ENCODE measurements around the gene ALOX5. TPM values are rescaled to one million over a fixed set of nuclear protein-coding genes. Genes with fewer than 3 reads are reported as not detected.

ALOX5 gene
- total RNA-seq, 1 experiment from 2014 or later: 3.4 TPM

DNA sequence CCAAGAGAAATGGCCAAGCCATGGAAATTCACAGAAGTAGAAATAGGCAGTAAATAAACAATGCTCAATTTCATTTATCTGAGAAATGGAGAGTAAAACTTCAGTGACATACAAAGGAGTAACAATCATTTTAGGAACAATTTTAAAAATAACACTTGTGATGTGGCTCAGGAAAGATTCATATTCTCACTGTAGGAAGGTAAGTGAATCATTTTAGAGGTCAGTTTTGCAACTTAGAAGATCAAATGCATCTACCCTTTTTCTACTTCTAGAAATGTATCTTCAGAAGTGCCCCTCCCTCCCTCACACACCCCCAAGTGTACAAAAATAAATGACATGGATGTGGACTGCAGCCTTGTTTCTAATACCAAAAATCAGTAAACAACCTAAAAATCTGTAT lies 78.3 kb downstream of the ALOX5 start:
- H3K4me3 Mint-ChIP-seq: no peak overlapping the region
- TF ChIP-seq, protein P1, sequence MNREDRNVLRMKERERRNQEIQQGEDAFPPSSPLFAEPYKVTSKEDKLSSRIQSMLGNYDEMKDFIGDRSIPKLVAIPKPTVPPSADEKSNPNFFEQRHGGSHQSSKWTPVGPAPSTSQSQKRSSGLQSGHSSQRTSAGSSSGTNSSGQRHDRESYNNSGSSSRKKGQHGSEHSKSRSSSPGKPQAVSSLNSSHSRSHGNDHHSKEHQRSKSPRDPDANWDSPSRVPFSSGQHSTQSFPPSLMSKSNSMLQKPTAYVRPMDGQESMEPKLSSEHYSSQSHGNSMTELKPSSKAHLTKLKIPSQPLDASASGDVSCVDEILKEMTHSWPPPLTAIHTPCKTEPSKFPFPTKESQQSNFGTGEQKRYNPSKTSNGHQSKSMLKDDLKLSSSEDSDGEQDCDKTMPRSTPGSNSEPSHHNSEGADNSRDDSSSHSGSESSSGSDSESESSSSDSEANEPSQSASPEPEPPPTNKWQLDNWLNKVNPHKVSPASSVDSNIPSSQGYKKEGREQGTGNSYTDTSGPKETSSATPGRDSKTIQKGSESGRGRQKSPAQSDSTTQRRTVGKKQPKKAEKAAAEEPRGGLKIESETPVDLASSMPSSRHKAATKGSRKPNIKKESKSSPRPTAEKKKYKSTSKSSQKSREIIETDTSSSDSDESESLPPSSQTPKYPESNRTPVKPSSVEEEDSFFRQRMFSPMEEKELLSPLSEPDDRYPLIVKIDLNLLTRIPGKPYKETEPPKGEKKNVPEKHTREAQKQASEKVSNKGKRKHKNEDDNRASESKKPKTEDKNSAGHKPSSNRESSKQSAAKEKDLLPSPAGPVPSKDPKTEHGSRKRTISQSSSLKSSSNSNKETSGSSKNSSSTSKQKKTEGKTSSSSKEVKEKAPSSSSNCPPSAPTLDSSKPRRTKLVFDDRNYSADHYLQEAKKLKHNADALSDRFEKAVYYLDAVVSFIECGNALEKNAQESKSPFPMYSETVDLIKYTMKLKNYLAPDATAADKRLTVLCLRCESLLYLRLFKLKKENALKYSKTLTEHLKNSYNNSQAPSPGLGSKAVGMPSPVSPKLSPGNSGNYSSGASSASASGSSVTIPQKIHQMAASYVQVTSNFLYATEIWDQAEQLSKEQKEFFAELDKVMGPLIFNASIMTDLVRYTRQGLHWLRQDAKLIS (CRISPR knock-in tag; IDR thresholded peaks at IDR 0.05; ENCODE audit: borderline replicate concordance): no peak
- TF ChIP-seq PRRX2 (CRISPR knock-in tag; IDR thresholded peaks at IDR 0.05): no peak
- TF ChIP-seq, protein P2, sequence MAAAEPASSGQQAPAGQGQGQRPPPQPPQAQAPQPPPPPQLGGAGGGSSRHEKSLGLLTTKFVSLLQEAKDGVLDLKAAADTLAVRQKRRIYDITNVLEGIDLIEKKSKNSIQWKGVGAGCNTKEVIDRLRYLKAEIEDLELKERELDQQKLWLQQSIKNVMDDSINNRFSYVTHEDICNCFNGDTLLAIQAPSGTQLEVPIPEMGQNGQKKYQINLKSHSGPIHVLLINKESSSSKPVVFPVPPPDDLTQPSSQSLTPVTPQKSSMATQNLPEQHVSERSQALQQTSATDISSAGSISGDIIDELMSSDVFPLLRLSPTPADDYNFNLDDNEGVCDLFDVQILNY (CRISPR knock-in tag; IDR thresholded peaks at IDR 0.05): no peak
- TF ChIP-seq FOXK1 (CRISPR knock-in tag; IDR thresholded peaks at IDR 0.05): no peak
- TF ChIP-seq KAT7 (CRISPR knock-in tag; IDR thresholded peaks at IDR 0.05; ENCODE audit: borderline replicate concordance): no peak
- no peak for TF ChIP-seq ETV6 (CRISPR knock-in tag; IDR thresholded peaks at IDR 0.05)
- TF ChIP-seq ZNF671 (CRISPR knock-in tag; IDR thresholded peaks at IDR 0.05): no peak
- TF ChIP-seq RELA (CRISPR knock-in tag; IDR thresholded peaks at IDR 0.05; ENCODE audit: borderline replicate concordance): no peak
- no peak for TF ChIP-seq EMX1 (CRISPR knock-in tag; IDR thresholded peaks at IDR 0.05)
- TF ChIP-seq ZNF232 (CRISPR knock-in tag; IDR thresholded peaks at IDR 0.05): no peak
- no peak for TF ChIP-seq FOXP1 (CRISPR knock-in tag; IDR thresholded peaks at IDR 0.05; ENCODE audit: borderline replicate concordance)
- no peak for TF ChIP-seq RORB (CRISPR knock-in tag; IDR thresholded peaks at IDR 0.05)
- no peaks in the 10 kb centered on the region for H3K9me3 Mint-ChIP-seq
- H3K4me1 Mint-ChIP-seq: no peaks in the 10 kb centered on the region
- CTCF ChIA-PET: interaction anchor here (1.1 to 1.7 kb wide), 2 partner anchors 12 to 217 kb away, joined by 4 read pairs; no protein-coding TSS in a partner anchor
- ATAC-seq: no peak
- 0 out of 2 replicates have a peak, but pooled peaks cover under 1% of the 10 kb centered on the region for H3K36me3 Mint-ChIP-seq
- POLR2A ChIA-PET: no interaction called here
- no peak for DNase-seq (ENCODE audit: low spot score)
- H3K27ac Mint-ChIP-seq: no peak overlapping the region
- no peaks in the 10 kb centered on the region for H3K27me3 Mint-ChIP-seq (ENCODE audit: low read depth)

DNA sequence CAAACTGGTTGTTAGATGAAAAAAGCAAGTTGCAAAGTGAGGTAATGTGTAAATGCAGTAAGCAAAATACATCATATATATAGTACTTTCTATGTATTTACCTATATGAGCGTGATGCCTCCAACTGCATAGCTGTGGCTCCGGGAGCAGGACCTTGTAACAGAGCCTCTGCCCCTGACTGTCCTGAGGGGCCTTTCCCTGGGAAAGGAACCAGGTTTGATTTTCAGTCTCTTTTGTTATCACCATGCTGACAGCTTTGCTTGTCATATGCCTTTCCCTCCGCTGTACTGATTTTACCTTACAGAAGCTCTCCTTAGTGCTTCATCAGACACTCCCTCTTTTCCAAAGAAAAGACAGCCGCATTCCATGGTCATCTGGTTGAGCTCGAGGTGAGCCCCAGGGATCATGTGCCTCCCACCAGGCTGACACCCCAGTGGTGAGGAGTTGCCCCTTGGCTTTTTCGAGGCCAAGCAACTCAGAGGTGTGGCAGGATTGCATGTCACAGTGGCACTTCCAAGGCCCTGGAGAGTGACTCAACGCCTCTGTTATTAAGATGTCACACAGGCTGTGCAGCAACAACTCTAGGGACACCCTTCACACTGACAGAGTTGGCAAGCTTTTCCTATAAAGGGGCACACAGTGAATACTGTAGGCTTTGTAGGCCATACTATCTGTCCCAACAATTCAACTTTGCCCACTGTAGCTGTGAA lies 78.9 kb downstream of the ALOX5 start:
- no peak for ATAC-seq
- Mint-ChIP-seq H3K4me1 (no peaks in the 10 kb centered on the region), H3K27me3 (ENCODE audit: low read depth) (no peaks in the 10 kb centered on the region), H3K36me3 (peaks cover 4% of the 10 kb centered on the region; the same call in 1 of the 2 replicates), H3K4me3 (no peak overlapping the region), H3K27ac (no peak overlapping the region), H3K9me3 (no peaks in the 10 kb centered on the region)
- CTCF ChIA-PET: interaction anchor here (0.8 to 1.7 kb wide), 5 partner anchors 10 to 218 kb away, joined by 3 to 4 read pairs (median 3); no protein-coding TSS in a partner anchor
- no peak for DNase-seq (ENCODE audit: low spot score)
- POLR2A ChIA-PET: interaction anchor here (0.5 to 1.4 kb wide), 2 partner anchors 20 to 47 kb away, joined by 4 read pairs; no protein-coding TSS in a partner anchor
- no peak for TF ChIP-seq NFYB (CRISPR knock-in tag; conservative IDR thresholded peaks at IDR 0.05; ENCODE audit: low read depth)
- no peak for TF ChIP-seq SMAD4 (CRISPR knock-in tag; IDR thresholded peaks at IDR 0.05)
- no peak for TF ChIP-seq RORB (CRISPR knock-in tag; IDR thresholded peaks at IDR 0.05)
- TF ChIP-seq TCF7 (CRISPR knock-in tag; IDR thresholded peaks at IDR 0.05; ENCODE audit: low read depth): no peak
- no peak for TF ChIP-seq FOXK1 (CRISPR knock-in tag; IDR thresholded peaks at IDR 0.05)
- TF ChIP-seq, protein P3, sequence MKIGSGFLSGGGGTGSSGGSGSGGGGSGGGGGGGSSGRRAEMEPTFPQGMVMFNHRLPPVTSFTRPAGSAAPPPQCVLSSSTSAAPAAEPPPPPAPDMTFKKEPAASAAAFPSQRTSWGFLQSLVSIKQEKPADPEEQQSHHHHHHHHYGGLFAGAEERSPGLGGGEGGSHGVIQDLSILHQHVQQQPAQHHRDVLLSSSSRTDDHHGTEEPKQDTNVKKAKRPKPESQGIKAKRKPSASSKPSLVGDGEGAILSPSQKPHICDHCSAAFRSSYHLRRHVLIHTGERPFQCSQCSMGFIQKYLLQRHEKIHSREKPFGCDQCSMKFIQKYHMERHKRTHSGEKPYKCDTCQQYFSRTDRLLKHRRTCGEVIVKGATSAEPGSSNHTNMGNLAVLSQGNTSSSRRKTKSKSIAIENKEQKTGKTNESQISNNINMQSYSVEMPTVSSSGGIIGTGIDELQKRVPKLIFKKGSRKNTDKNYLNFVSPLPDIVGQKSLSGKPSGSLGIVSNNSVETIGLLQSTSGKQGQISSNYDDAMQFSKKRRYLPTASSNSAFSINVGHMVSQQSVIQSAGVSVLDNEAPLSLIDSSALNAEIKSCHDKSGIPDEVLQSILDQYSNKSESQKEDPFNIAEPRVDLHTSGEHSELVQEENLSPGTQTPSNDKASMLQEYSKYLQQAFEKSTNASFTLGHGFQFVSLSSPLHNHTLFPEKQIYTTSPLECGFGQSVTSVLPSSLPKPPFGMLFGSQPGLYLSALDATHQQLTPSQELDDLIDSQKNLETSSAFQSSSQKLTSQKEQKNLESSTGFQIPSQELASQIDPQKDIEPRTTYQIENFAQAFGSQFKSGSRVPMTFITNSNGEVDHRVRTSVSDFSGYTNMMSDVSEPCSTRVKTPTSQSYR (CRISPR knock-in tag; IDR thresholded peaks at IDR 0.05): no peak
- no peak for TF ChIP-seq MXD4 (CRISPR knock-in tag; IDR thresholded peaks at IDR 0.05; ENCODE audit: borderline replicate concordance)
- no peak for TF ChIP-seq ZNF232 (CRISPR knock-in tag; IDR thresholded peaks at IDR 0.05)
- no peak for TF ChIP-seq ZNF121 (CRISPR knock-in tag; IDR thresholded peaks at IDR 0.05)
- TF ChIP-seq NR3C1 (CRISPR knock-in tag; conservative IDR thresholded peaks at IDR 0.05; ENCODE audit: low read depth): no peak
- TF ChIP-seq, protein P4, sequence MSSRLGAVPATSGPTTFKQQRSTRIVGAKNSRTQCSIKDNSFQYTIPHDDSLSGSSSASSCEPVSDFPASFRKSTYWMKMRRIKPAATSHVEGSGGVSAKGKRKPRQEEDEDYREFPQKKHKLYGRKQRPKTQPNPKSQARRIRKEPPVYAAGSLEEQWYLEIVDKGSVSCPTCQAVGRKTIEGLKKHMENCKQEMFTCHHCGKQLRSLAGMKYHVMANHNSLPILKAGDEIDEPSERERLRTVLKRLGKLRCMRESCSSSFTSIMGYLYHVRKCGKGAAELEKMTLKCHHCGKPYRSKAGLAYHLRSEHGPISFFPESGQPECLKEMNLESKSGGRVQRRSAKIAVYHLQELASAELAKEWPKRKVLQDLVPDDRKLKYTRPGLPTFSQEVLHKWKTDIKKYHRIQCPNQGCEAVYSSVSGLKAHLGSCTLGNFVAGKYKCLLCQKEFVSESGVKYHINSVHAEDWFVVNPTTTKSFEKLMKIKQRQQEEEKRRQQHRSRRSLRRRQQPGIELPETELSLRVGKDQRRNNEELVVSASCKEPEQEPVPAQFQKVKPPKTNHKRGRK (CRISPR knock-in tag; IDR thresholded peaks at IDR 0.05; ENCODE audit: borderline replicate concordance): no peak
- no peak for TF ChIP-seq ZNF423 (CRISPR knock-in tag; IDR thresholded peaks at IDR 0.05)
- TF ChIP-seq, protein P5, sequence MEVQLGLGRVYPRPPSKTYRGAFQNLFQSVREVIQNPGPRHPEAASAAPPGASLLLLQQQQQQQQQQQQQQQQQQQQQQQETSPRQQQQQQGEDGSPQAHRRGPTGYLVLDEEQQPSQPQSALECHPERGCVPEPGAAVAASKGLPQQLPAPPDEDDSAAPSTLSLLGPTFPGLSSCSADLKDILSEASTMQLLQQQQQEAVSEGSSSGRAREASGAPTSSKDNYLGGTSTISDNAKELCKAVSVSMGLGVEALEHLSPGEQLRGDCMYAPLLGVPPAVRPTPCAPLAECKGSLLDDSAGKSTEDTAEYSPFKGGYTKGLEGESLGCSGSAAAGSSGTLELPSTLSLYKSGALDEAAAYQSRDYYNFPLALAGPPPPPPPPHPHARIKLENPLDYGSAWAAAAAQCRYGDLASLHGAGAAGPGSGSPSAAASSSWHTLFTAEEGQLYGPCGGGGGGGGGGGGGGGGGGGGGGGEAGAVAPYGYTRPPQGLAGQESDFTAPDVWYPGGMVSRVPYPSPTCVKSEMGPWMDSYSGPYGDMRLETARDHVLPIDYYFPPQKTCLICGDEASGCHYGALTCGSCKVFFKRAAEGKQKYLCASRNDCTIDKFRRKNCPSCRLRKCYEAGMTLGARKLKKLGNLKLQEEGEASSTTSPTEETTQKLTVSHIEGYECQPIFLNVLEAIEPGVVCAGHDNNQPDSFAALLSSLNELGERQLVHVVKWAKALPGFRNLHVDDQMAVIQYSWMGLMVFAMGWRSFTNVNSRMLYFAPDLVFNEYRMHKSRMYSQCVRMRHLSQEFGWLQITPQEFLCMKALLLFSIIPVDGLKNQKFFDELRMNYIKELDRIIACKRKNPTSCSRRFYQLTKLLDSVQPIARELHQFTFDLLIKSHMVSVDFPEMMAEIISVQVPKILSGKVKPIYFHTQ (CRISPR knock-in tag; IDR thresholded peaks at IDR 0.05): no peak
- no peak for TF ChIP-seq HMGA2 (CRISPR knock-in tag; IDR thresholded peaks at IDR 0.05)

All from WTC11 (cell line).